Activated T-helper 2 cell treated with anti-CD3 and anti-CD28 coated beads, Interferon-gamma antibody, Interleukin-2, Interleukin-4, amounts not matched to agents 10 μg/mL and 5 μg/mL and 100 μg/mL, durations not matched to agents 14 hours and 24 hours and 36 hours (primary cell): ENCODE measurements around the gene CADPS2. TPM values are rescaled to one million over a fixed set of nuclear protein-coding genes. Genes with fewer than 3 reads are reported as not detected.

Source experiments
- DNase-seq: peaks from one replicate; pipeline ENCODE4 v3.0.0; 2021; ENCODE audit warnings: low spot score
- H3K27ac Mint-ChIP-seq: one replicate; pipeline ENCODE4 v1.8.0; 2021; ENCODE audit warnings: mixed read lengths
- H3K27me3 Mint-ChIP-seq: one replicate; pipeline ENCODE4 v1.8.0; 2021; ENCODE audit warnings: low read depth, mixed read lengths
- H3K36me3 Mint-ChIP-seq: one replicate; pipeline ENCODE4 v1.8.0; 2021; ENCODE audit warnings: low read depth, mixed read lengths
- H3K4me1 Mint-ChIP-seq: one replicate; pipeline ENCODE4 v1.8.0; 2021; ENCODE audit warnings: low read depth, mixed read lengths
- H3K4me3 Mint-ChIP-seq: one replicate; pipeline ENCODE4 v1.8.0; 2021; ENCODE audit warnings: low read depth, mild to moderate bottlenecking, moderate library complexity, mixed read lengths
- H3K9me3 Mint-ChIP-seq: one replicate; pipeline ENCODE4 v1.8.0; 2021; ENCODE audit warnings: mixed read lengths
- intact Hi-C: fragments of 100-400 bp; cut with micrococcal nuclease; formaldehyde crosslinking; loops from one replicate; pipeline ENCODE4 v1.15.1; 2023
- total RNA-seq: library from RNA; stranded (reverse); gene quantifications from 2 replicates; pipeline ENCODE4 v1.2.3, GENCODE V29; 2022

The CADPS2 gene
- total RNA-seq, 1 donor from 2014 or later = not detected

- intact Hi-C loops = no loop called here
- Mint-ChIP-seq H3K36me3 (no peaks in the 10 kb centered on the region), H3K27ac (no peak overlapping the region), H3K4me1 (no peaks in the 10 kb centered on the region), H3K4me3 (no peak overlapping the region), H3K9me3 (no peaks in the 10 kb centered on the region), H3K27me3 (no peaks in the 10 kb centered on the region)
- no peak for DNase-seq
These were observed 297.6 kb downstream of the CADPS2 start for GRCh38 chr7:122588621-122589020.

- DNase-seq = no peak
- Mint-ChIP-seq H3K9me3 (no peaks in the 10 kb centered on the region), H3K4me3 (no peak overlapping the region), H3K36me3 (no peaks in the 10 kb centered on the region), H3K27ac (no peak overlapping the region), H3K27me3 (no peaks in the 10 kb centered on the region), H3K4me1 (no peaks in the 10 kb centered on the region)
- intact Hi-C loops = no loop called here
These were observed 301.5 kb downstream of the CADPS2 start for GRCh38 chr7:122584676-122585251.

GRCh38 chr7:122578350-122578749 is 307.9 kb downstream of the CADPS2 start:
- Mint-ChIP-seq H3K27ac (no peak overlapping the region), H3K9me3 (no peaks in the 10 kb centered on the region), H3K4me3 (no peak overlapping the region), H3K27me3 (no peaks in the 10 kb centered on the region), H3K36me3 (no peaks in the 10 kb centered on the region), H3K4me1 (no peaks in the 10 kb centered on the region)
- intact Hi-C loops = no loop called here
- DNase-seq = no peak

- H3K4me3 Mint-ChIP-seq = no peak overlapping the region
- no peak overlapping the region for H3K27ac Mint-ChIP-seq
- no peaks in the 10 kb centered on the region for H3K9me3 Mint-ChIP-seq
- H3K4me1 Mint-ChIP-seq = no peaks in the 10 kb centered on the region
- intact Hi-C loops = no loop called here
- no peaks in the 10 kb centered on the region for H3K36me3 Mint-ChIP-seq
- no peak for DNase-seq
- no peaks in the 10 kb centered on the region for H3K27me3 Mint-ChIP-seq
These were observed 308.7 kb downstream of the CADPS2 start for GRCh38 chr7:122577449-122578003.

- Mint-ChIP-seq H3K9me3 (no peaks in the 10 kb centered on the region), H3K36me3 (no peaks in the 10 kb centered on the region)
- no peak for DNase-seq
These were observed 313.6 kb downstream of the CADPS2 start for GRCh38 chr7:122572706-122573105.

GRCh38 chr7:122561326-122561725 is 324.9 kb downstream of the CADPS2 start:
- intact Hi-C loops = no loop called here
- Mint-ChIP-seq H3K4me1 (no peaks in the 10 kb centered on the region), H3K36me3 (no peaks in the 10 kb centered on the region), H3K9me3 (no peaks in the 10 kb centered on the region), H3K27ac (no peak overlapping the region), H3K4me3 (no peak overlapping the region), H3K27me3 (no peaks in the 10 kb centered on the region)
- no peak for DNase-seq

More at GRCh38 chr7:122572706-122573105, 313.6 kb downstream of the CADPS2 start:
- Mint-ChIP-seq H3K27me3 (no peaks in the 10 kb centered on the region), H3K27ac (no peak overlapping the region), H3K4me3 (no peak overlapping the region), H3K4me1 (no peaks in the 10 kb centered on the region)
- intact Hi-C loops = no loop called here

- H3K4me1 Mint-ChIP-seq = no peaks in the 10 kb centered on the region
- no peaks in the 10 kb centered on the region for H3K27me3 Mint-ChIP-seq
- no peak for DNase-seq
- H3K9me3 Mint-ChIP-seq = no peaks in the 10 kb centered on the region
- intact Hi-C loops = no loop called here
- no peaks in the 10 kb centered on the region for H3K36me3 Mint-ChIP-seq
- no peak overlapping the region for H3K27ac Mint-ChIP-seq
- no peak overlapping the region for H3K4me3 Mint-ChIP-seq
These were observed 329.3 kb downstream of the CADPS2 start for GRCh38 chr7:122556873-122557542.

GRCh38 chr7:122556219-122556618 is 330.0 kb downstream of the CADPS2 start:
- Mint-ChIP-seq H3K36me3 (no peaks in the 10 kb centered on the region), H3K9me3 (no peaks in the 10 kb centered on the region), H3K27me3 (no peaks in the 10 kb centered on the region)

GRCh38 chr7:122553761-122554160 is 332.5 kb downstream of the CADPS2 start:
- H3K4me3 Mint-ChIP-seq = no peak overlapping the region
- intact Hi-C loops = no loop called here
- no peak for DNase-seq
- H3K27ac Mint-ChIP-seq = no peak overlapping the region
- no peaks in the 10 kb centered on the region for H3K27me3 Mint-ChIP-seq
- H3K36me3 Mint-ChIP-seq = no peaks in the 10 kb centered on the region
- no peaks in the 10 kb centered on the region for H3K9me3 Mint-ChIP-seq
- no peaks in the 10 kb centered on the region for H3K4me1 Mint-ChIP-seq

More at GRCh38 chr7:122556219-122556618, 330.0 kb downstream of the CADPS2 start:
- DNase-seq = no peak
- no peak overlapping the region for H3K4me3 Mint-ChIP-seq
- intact Hi-C loops = no loop called here
- H3K27ac Mint-ChIP-seq = no peak overlapping the region
- no peaks in the 10 kb centered on the region for H3K4me1 Mint-ChIP-seq

- no peaks in the 10 kb centered on the region for H3K4me1 Mint-ChIP-seq
These were observed 333.5 kb downstream of the CADPS2 start for GRCh38 chr7:122552769-122553168.

GRCh38 chr7:122550545-122550944 is 335.7 kb downstream of the CADPS2 start:
- H3K4me3 Mint-ChIP-seq = no peak overlapping the region
- H3K27ac Mint-ChIP-seq = no peak overlapping the region
- H3K4me1 Mint-ChIP-seq = no peaks in the 10 kb centered on the region
- H3K27me3 Mint-ChIP-seq = no peaks in the 10 kb centered on the region
- no peaks in the 10 kb centered on the region for H3K9me3 Mint-ChIP-seq
- H3K36me3 Mint-ChIP-seq = no peaks in the 10 kb centered on the region
- DNase-seq = no peak
- intact Hi-C loops = no loop called here

More at GRCh38 chr7:122552769-122553168, 333.5 kb downstream of the CADPS2 start:
- no peaks in the 10 kb centered on the region for H3K27me3 Mint-ChIP-seq
- no peaks in the 10 kb centered on the region for H3K9me3 Mint-ChIP-seq
- intact Hi-C loops = no loop called here
- DNase-seq = no peak
- H3K27ac Mint-ChIP-seq = no peak overlapping the region
- H3K4me3 Mint-ChIP-seq = no peak overlapping the region
- H3K36me3 Mint-ChIP-seq = no peaks in the 10 kb centered on the region

- Mint-ChIP-seq H3K9me3 (no peaks in the 10 kb centered on the region), H3K27me3 (no peaks in the 10 kb centered on the region), H3K36me3 (no peaks in the 10 kb centered on the region), H3K4me3 (no peak overlapping the region), H3K4me1 (no peaks in the 10 kb centered on the region), H3K27ac (no peak overlapping the region)
- DNase-seq = no peak
- intact Hi-C loops = no loop called here
These were observed 336.7 kb downstream of the CADPS2 start for GRCh38 chr7:122549578-122549977.

- Mint-ChIP-seq H3K27ac (no peak overlapping the region), H3K36me3 (no peaks in the 10 kb centered on the region), H3K4me3 (no peak overlapping the region), H3K4me1 (no peaks in the 10 kb centered on the region), H3K9me3 (no peaks in the 10 kb centered on the region), H3K27me3 (no peaks in the 10 kb centered on the region)
- intact Hi-C loops = no loop called here
- DNase-seq = no peak
These were observed 339.8 kb downstream of the CADPS2 start for GRCh38 chr7:122546496-122546895.
